PC-3 (cell line): Measurements from ENCODE around the gene PDZRN3. TPM values are rescaled to one million over a fixed set of nuclear protein-coding genes. Genes with fewer than 3 reads are reported as not detected.

Source experiments
- ATAC-seq: fragments of 200-7000 bp; cut with Tn5 transposase; 2 replicates; pipeline ENCODE4 v1.9.1; 2020; ENCODE audit warnings: mild to moderate bottlenecking, moderate library complexity
- BruUV-seq: library from RNA; stranded (reverse); fragments of 400-500 nt; replicated peaks from 2 replicates; lab custom pipeline; 2021; lab: Mats Ljungman, UMichigan
- CTCF ChIA-PET: fragments of 300-600 bp; sonication (Branson Sonifier 250); formaldehyde crosslinking; loops from one replicate; lab custom pipeline; 2022; ENCODE audit warnings: antibody characterized with exemption; lab: Charles Lee
- POLR2A ChIA-PET: fragments of 300-600 bp; sonication (Branson Sonifier 250); formaldehyde crosslinking; loops from one replicate; lab custom pipeline; 2022; ENCODE audit warnings: antibody characterized with exemption; ENCODE audit not compliant: unreplicated experiment; lab: Charles Lee
- DNase-seq: peaks from one replicate; pipeline ENCODE4 v3.0.0-alpha.2; 2015
- H2AFZ ChIP-seq: fragments of 300-600 bp; sonication (generic); 2 replicates; pipeline ENCODE4 v1.6.0; 2016; ENCODE audit warnings: antibody characterized with exemption, low read length
- H3F3A ChIP-seq: fragments of 300-600 bp; sonication (generic); one replicate; pipeline ENCODE4 v1.6.0; 2017; ENCODE audit warnings: antibody characterized with exemption, low read length, control low read depth, mild to moderate bottlenecking; ENCODE audit not compliant: unreplicated experiment
- H3K27ac ChIP-seq: fragments of 300-600 bp; sonication (generic); 2 replicates; pipeline ENCODE4 v1.5.1; 2016; ENCODE audit warnings: mild to moderate bottlenecking, low read length
- H3K27me3 ChIP-seq: fragments of 300-600 bp; sonication (generic); 2 replicates; pipeline ENCODE4 v1.6.1; 2016; ENCODE audit warnings: low read length, mixed read lengths
- H3K36me3 ChIP-seq: fragments of 300-600 bp; sonication (generic); 2 replicates; pipeline ENCODE4 v1.6.1; 2016; ENCODE audit warnings: low read depth, mixed run types, low read length, mixed read lengths
- H3K4me1 ChIP-seq: fragments of 300-600 bp; sonication (generic); 2 replicates; pipeline ENCODE4 v1.5.1; 2016; ENCODE audit warnings: low read length; ENCODE audit not compliant: insufficient read depth
- H3K4me2 ChIP-seq: fragments of 300-600 bp; sonication (generic); 2 replicates; pipeline ENCODE4 v1.6.0; 2016; ENCODE audit warnings: low read length
- H3K4me3 ChIP-seq: fragments of 300-600 bp; sonication (generic); 2 replicates; pipeline ENCODE4 v1.5.1; 2016; ENCODE audit warnings: mild to moderate bottlenecking, low read length, mixed read lengths
- H3K79me2 ChIP-seq: fragments of 300-600 bp; sonication (generic); 2 replicates; pipeline ENCODE4 v1.6.1; 2017; ENCODE audit warnings: low read length, mixed read lengths
- H3K9ac ChIP-seq: fragments of 300-600 bp; sonication (generic); 2 replicates; pipeline ENCODE4 v1.6.0; 2016; ENCODE audit warnings: mild to moderate bottlenecking, low read length
- H3K9me2 ChIP-seq: fragments of 300-600 bp; sonication (generic); replicated peaks from 2 replicates; pipeline ENCODE4 v1.6.1; 2016; ENCODE audit warnings: mixed run types, low read length, mixed read lengths
- H3K9me3 ChIP-seq: fragments of 300-600 bp; sonication (generic); 2 replicates; pipeline ENCODE4 v1.6.1; 2016; ENCODE audit warnings: low read length, mixed read lengths
- H4K20me1 ChIP-seq: fragments of 300-600 bp; sonication (generic); 2 replicates; pipeline ENCODE4 v1.6.1; 2016; ENCODE audit warnings: low read length, mixed read lengths
- CTCF ChIP-seq: fragments of 300-600 bp; sonication (generic); conservative IDR thresholded peaks from 2 replicates; pipeline ENCODE4 v1.5.1; 2017; ENCODE audit warnings: antibody characterized with exemption, low read depth, mild to moderate bottlenecking, low read length
- EZH2 ChIP-seq: fragments of 300-600 bp; sonication (generic); IDR thresholded peaks from one replicate; pipeline ENCODE4 v1.6.1; 2017; ENCODE audit warnings: antibody characterized with exemption, mild to moderate bottlenecking, low read length; ENCODE audit not compliant: unreplicated experiment
- EZH2phosphoT487 ChIP-seq: fragments of 300-600 bp; sonication (generic); IDR thresholded peaks from 2 replicates; pipeline ENCODE4 v1.6.1; 2018; ENCODE audit warnings: mild to moderate bottlenecking, antibody characterized with exemption, low read length, borderline replicate concordance
- intact Hi-C: fragments of 100-400 bp; cut with micrococcal nuclease; formaldehyde crosslinking; loops from 2 replicates; pipeline ENCODE4 v1.9.0; 2023
- total RNA-seq: library from RNA; depleted of rRNA; stranded (reverse); fragments of >200 nt; gene quantifications from 2 replicates; pipeline ENCODE4 v1.2.3, GENCODE V29; 2014

PDZRN3 gene
- total RNA-seq, 1 experiment from 2014 or later: not detected

DNA sequence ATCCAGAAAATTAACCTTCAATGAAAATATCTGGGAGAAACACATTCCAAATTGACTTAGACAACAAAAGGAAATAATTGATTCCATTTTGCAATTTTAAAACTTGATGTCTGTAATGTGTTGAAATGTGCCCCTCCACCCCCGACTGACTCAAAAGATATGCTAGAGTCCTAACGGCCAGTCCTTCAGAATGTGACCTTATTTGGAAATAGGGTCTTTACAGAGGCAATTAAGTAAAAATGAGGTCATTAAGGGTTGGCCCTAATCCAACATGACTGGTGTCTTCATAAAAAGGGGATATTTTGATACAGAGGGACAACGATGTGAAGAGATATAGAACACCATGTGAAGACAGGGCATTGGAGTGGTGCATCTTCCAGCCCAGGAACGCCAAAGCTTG is 153.9 kb downstream of the PDZRN3 start:
- H3K4me1 ChIP-seq: no peaks in the 10 kb centered on the region
- no peaks in the 10 kb centered on the region for H3F3A ChIP-seq
- ChIA-PET CTCF (no interaction called here), POLR2A (no interaction called here)
- H3K4me3 ChIP-seq: no peak overlapping the region
- no peaks in the 10 kb centered on the region for H3K9me3 ChIP-seq
- H2AFZ ChIP-seq: no peak overlapping the region
- ATAC-seq: no peak
- no peaks in the 10 kb centered on the region for H3K36me3 ChIP-seq
- H3K9ac ChIP-seq: no peak overlapping the region
- H3K27me3 ChIP-seq: peaks cover 16% of the 10 kb centered on the region; the same call in 1 of the 2 replicates
- no peak overlapping the region for H3K27ac ChIP-seq
- H3K9me2 ChIP-seq: no peaks in the 10 kb centered on the region
- no peaks in the 10 kb centered on the region for H4K20me1 ChIP-seq
- no peak for DNase-seq
- no TSS peak for BruUV-seq
- no peaks in the 10 kb centered on the region for H3K79me2 ChIP-seq
- no peak overlapping the region for H3K4me2 ChIP-seq
- TF ChIP-seq EZH2phosphoT487 (no peak), EZH2 (no peak), CTCF (no peak)
- intact Hi-C loops: no loop called here

GRCh38 chr3:73469331-73469730 is 155.4 kb downstream of the PDZRN3 start:
- intact Hi-C loops: no loop called here
- H3K9me3 ChIP-seq: no peaks in the 10 kb centered on the region
- H4K20me1 ChIP-seq: no peaks in the 10 kb centered on the region
- no peaks in the 10 kb centered on the region for H3F3A ChIP-seq
- peaks cover 16% of the 10 kb centered on the region; the same call in 1 of the 2 replicates for H3K27me3 ChIP-seq
- TF ChIP-seq EZH2phosphoT487: no peak
- TF ChIP-seq EZH2: no peak
- TF ChIP-seq CTCF: no peak
- POLR2A ChIA-PET: no interaction called here
- no peak overlapping the region for H3K9ac ChIP-seq
- no peaks in the 10 kb centered on the region for H3K9me2 ChIP-seq
- no peak overlapping the region for H3K27ac ChIP-seq
- DNase-seq: no peak
- no peak overlapping the region for H3K4me2 ChIP-seq
- CTCF ChIA-PET: no interaction called here
- no peak overlapping the region for H3K4me3 ChIP-seq
- no peaks in the 10 kb centered on the region for H3K36me3 ChIP-seq
- H2AFZ ChIP-seq: no peak overlapping the region
- H3K79me2 ChIP-seq: no peaks in the 10 kb centered on the region
- ATAC-seq: no peak
- H3K4me1 ChIP-seq: no peaks in the 10 kb centered on the region
- no TSS peak for BruUV-seq

DNA sequence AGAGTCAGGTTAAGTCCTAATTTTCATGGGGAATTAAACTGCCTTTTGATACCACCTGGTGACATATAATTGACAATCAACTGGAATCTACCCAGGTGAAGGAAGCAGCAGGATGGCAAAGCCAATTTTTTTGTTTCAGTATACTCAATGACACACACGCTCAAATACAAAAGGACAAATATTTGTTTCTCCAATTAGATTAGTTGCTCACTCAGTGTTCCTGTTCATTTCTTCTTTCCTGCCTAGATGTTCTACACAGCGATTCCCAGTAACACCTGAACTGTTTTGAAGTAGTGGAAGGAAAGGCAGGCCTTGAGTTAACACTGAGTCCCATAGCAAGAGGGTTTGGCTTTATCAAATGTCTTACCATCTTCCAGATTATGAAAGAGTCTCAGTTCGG is 157.5 kb downstream of the PDZRN3 start:
- BruUV-seq: no TSS peak
- no peaks in the 10 kb centered on the region for H3K36me3 ChIP-seq
- no peaks in the 10 kb centered on the region for H3K79me2 ChIP-seq
- no peak overlapping the region for H3K9ac ChIP-seq
- POLR2A ChIA-PET: no interaction called here
- ATAC-seq (no peak), DNase-seq (no peak)
- no peaks in the 10 kb centered on the region for H3K4me1 ChIP-seq
- no peaks in the 10 kb centered on the region for H4K20me1 ChIP-seq
- H2AFZ ChIP-seq: no peak overlapping the region
- H3K27me3 ChIP-seq: peaks cover 13% of the 10 kb centered on the region; the same call in 1 of the 2 replicates
- no peaks in the 10 kb centered on the region for H3K9me2 ChIP-seq
- CTCF ChIA-PET: no interaction called here
- intact Hi-C loops: no loop called here
- H3K9me3 ChIP-seq: no peaks in the 10 kb centered on the region
- H3K4me3 ChIP-seq: no peak overlapping the region
- H3K27ac ChIP-seq: no peak overlapping the region
- no peak overlapping the region for H3K4me2 ChIP-seq
- TF ChIP-seq EZH2: no peak
- TF ChIP-seq EZH2phosphoT487: no peak
- TF ChIP-seq CTCF: no peak
- H3F3A ChIP-seq: no peaks in the 10 kb centered on the region
